Sciatic nerve (tissue), 1 donor: ENCODE results near the gene MAG. TPM values are rescaled to one million over a fixed set of nuclear protein-coding genes. Genes with fewer than 3 reads are reported as not detected.

ENCODE experiments used
- microRNA-seq: library from miRNA; unstranded; fragments of <30 nt; microRNA quantifications from one replicate; pipeline ENCODE4 v1.2.0, GENCODE V29; 2020
- total RNA-seq: library from RNA; stranded (reverse); fragmentation: NEBNext Ultra II Directional; extraction: Animal tissue kit (Norgen Biotek cat#: 25700); gene quantifications from one replicate; pipeline ENCODE4 v1.2.1, GENCODE V29; 2021
- donor health status: DM: no; HTN: no; CAD: no.

The MAG gene
- total RNA-seq, 1 donor from 2014 or later, result 82.2 TPM

Small RNA genes within 50 kb of the gene (microRNA-seq; reads per million reads assigned to microRNA genes)
- not detected for gene MIR5196

Other genes starting within 250 kb of the MAG start
- gene FXYD3, start 176.3 kb upstream of the MAG start, total RNA-seq, result 24.1 TPM
- 244 TPM for gene LGI4, start 157.1 kb upstream of the MAG start, total RNA-seq
- 460 TPM for gene FXYD1, start 153.3 kb upstream of the MAG start, total RNA-seq
- 5.5 TPM for gene FXYD7, start 148.9 kb upstream of the MAG start, total RNA-seq
- gene FXYD5, start 137.4 kb upstream of the MAG start, total RNA-seq, result 92.9 TPM
- 0.31 TPM for gene FAM187B, start 63.4 kb upstream of the MAG start, total RNA-seq
- gene LSR, start 43.2 kb upstream of the MAG start, total RNA-seq, result 9.3 TPM
- gene USF2, start 23.2 kb upstream of the MAG start, total RNA-seq, result 137 TPM
- 8.9 TPM for gene HAMP, start 9.6 kb upstream of the MAG start, total RNA-seq
- 23.8 TPM for gene CD22, start 37.0 kb downstream of the MAG start, total RNA-seq
- gene FFAR1, start 55.7 kb downstream of the MAG start, total RNA-seq, result not detected
- gene FFAR3, start 66.3 kb downstream of the MAG start, total RNA-seq, result 0.76 TPM
- 0.58 TPM for gene GPR42, start 78.9 kb downstream of the MAG start, total RNA-seq
- 4.5 TPM for gene FFAR2, start 156.1 kb downstream of the MAG start, total RNA-seq
- not detected for gene KRTDAP, start 198.3 kb downstream of the MAG start, total RNA-seq
- 26.5 TPM for gene DMKN, start 221.5 kb downstream of the MAG start, total RNA-seq
- gene SBSN, start 236.2 kb downstream of the MAG start, total RNA-seq, result not detected
- not detected for gene GAPDHS, start 241.3 kb downstream of the MAG start, total RNA-seq